ENCODE data around the gene GTF3C2. TPM values are rescaled to one million over a fixed set of nuclear protein-coding genes. Genes with fewer than 3 reads are reported as not detected.

GTF3C2 gene
- total RNA-seq, 4 donors from 2014 or later = 55.7 to 79.2 (median 63.6) TPM

GRCh38 chr2:27288610-27289009 is 68.0 kb downstream of the GTF3C2 start:
- H3K9me3 ChIP-seq = no peaks in the 10 kb centered on the region
- H3K27ac ChIP-seq = no peak overlapping the region
- WGBS, 2 donors (ENCODE audit: low coverage in 1 of 2) = 34 to 36% methylated on average over 3 of the region's 3 CpGs
- intact Hi-C loops (cut with DNase I; ENCODE audit: low total_unique reads) (loop anchor here (10.0 kb wide), 1 partner anchor 324 kb away; no protein-coding TSS in a partner anchor), in situ Hi-C loops (cut with MboI; ENCODE audit: low pct_ligation_motif_present in 1 of 4, low pct_unique_long_range_greater_than_20kb in 1 of 4, low sequenced_read_pairs in 3 of 4) (loop anchor here in 3 of 4 donors (10.0 to 25.0 kb wide), 2 partner anchors 184 to 326 kb away; partner anchors contain the start of gene MAPRE3 (in 3 of the 3))
- DNase-seq = no peak
- H3K27me3 ChIP-seq = peaks cover 55% of the 10 kb centered on the region
- H3K36me3 ChIP-seq = no peaks in the 10 kb centered on the region
- no peaks in the 10 kb centered on the region for H3K4me1 ChIP-seq
- H3K4me3 ChIP-seq = no peak overlapping the region
- TF ChIP-seq CTCF (IDR thresholded peaks at IDR 0.05) = no peak

- Histone ChIP-seq H3K4me3 (no peak overlapping the region), H3K36me3 (no peaks in the 10 kb centered on the region), H3K27ac (no peak overlapping the region), H3K9me3 (no peaks in the 10 kb centered on the region), H3K27me3 (peaks cover 59% of the 10 kb centered on the region), H3K4me1 (no peaks in the 10 kb centered on the region)
- intact Hi-C loops (cut with DNase I; ENCODE audit: low total_unique reads) = loop anchor here (10.0 kb wide), 1 partner anchor 321 kb away; no protein-coding TSS in a partner anchor
- DNase-seq = no peak
- 78 to 91% methylated on average over 5 to 6 of the region's 6 CpGs for WGBS, 2 donors (ENCODE audit: low coverage in 1 of 2)
- in situ Hi-C loops (cut with MboI; ENCODE audit: low pct_ligation_motif_present in 1 of 4, low pct_unique_long_range_greater_than_20kb in 1 of 4, low sequenced_read_pairs in 3 of 4) = loop anchor here in 3 of 4 donors (10.0 to 25.0 kb wide), 2 partner anchors 181 to 323 kb away; partner anchors contain the start of gene MAPRE3 (in 3 of the 3)
- TF ChIP-seq POLR2AphosphoS5 (IDR thresholded peaks at IDR 0.05) (no peak), CTCF (IDR thresholded peaks at IDR 0.05) (no peak), EP300 (IDR thresholded peaks at IDR 0.05; ENCODE audit: low read depth) (no peak)
Measured at GRCh38 chr2:27285481-27285880, 71.1 kb downstream of the GTF3C2 start.

- no peaks in the 10 kb centered on the region for H3K36me3 ChIP-seq
- no peak for DNase-seq
- no peak for TF ChIP-seq POLR2A (IDR thresholded peaks at IDR 0.05)
- no peak for TF ChIP-seq EP300 (IDR thresholded peaks at IDR 0.05; ENCODE audit: low read depth)
- no peak for TF ChIP-seq CTCF (IDR thresholded peaks at IDR 0.05)
- no peak for TF ChIP-seq POLR2AphosphoS5 (IDR thresholded peaks at IDR 0.05)
- H3K4me1 ChIP-seq = no peaks in the 10 kb centered on the region
- peaks cover 56% of the 10 kb centered on the region for H3K27me3 ChIP-seq
- intact Hi-C loops (cut with DNase I; ENCODE audit: low total_unique reads) = loop anchor here (10.0 kb wide), 1 partner anchor 320 kb away; no protein-coding TSS in a partner anchor
- H3K9me3 ChIP-seq = no peaks in the 10 kb centered on the region
- H3K27ac ChIP-seq = no peak overlapping the region
- in situ Hi-C loops (cut with MboI; ENCODE audit: low pct_ligation_motif_present in 1 of 4, low pct_unique_long_range_greater_than_20kb in 1 of 4, low sequenced_read_pairs in 3 of 4) = loop anchor here (5.0 to 25.0 kb wide), 3 partner anchors 180 to 323 kb away; partner anchors contain the start of gene MAPRE3 (in 3 of the 4)
- H3K4me3 ChIP-seq = no peak overlapping the region
- 88 to 97% methylated on average over 1 of the region's 1 CpG for WGBS, 2 donors (ENCODE audit: low coverage in 1 of 2)
Measured at GRCh38 chr2:27284996-27285395, 71.6 kb downstream of the GTF3C2 start.

- Histone ChIP-seq H3K4me1 (no peaks in the 10 kb centered on the region), H3K4me3 (no peak overlapping the region), H3K36me3 (no peaks in the 10 kb centered on the region), H3K27me3 (peaks cover 52% of the 10 kb centered on the region), H3K27ac (no peak overlapping the region), H3K9me3 (no peaks in the 10 kb centered on the region)
- intact Hi-C loops (cut with DNase I; ENCODE audit: low total_unique reads) = loop anchor here (10.0 kb wide), 1 partner anchor 318 kb away; no protein-coding TSS in a partner anchor
- in situ Hi-C loops (cut with MboI; ENCODE audit: low pct_ligation_motif_present in 1 of 4, low pct_unique_long_range_greater_than_20kb in 1 of 4, low sequenced_read_pairs in 3 of 4) = loop anchor here (5.0 to 25.0 kb wide), 3 partner anchors 178 to 321 kb away; partner anchors contain the start of gene MAPRE3 (in 3 of the 4)
- WGBS, 2 donors (ENCODE audit: low coverage in 1 of 2) = 40 to 49% methylated on average over 1 to 5 of the region's 5 CpGs
- DNase-seq = no peak
- TF ChIP-seq POLR2AphosphoS5 (IDR thresholded peaks at IDR 0.05) (no peak), EP300 (IDR thresholded peaks at IDR 0.05; ENCODE audit: low read depth) (no peak), CTCF (IDR thresholded peaks at IDR 0.05) (no peak), POLR2A (IDR thresholded peaks at IDR 0.05) (no peak)
Measured at GRCh38 chr2:27282892-27283291, 73.7 kb downstream of the GTF3C2 start.

Data from transverse colon (tissue), 4 donors.